ENCODE data around the gene ACBD6.

ACBD6 gene

DNA sequence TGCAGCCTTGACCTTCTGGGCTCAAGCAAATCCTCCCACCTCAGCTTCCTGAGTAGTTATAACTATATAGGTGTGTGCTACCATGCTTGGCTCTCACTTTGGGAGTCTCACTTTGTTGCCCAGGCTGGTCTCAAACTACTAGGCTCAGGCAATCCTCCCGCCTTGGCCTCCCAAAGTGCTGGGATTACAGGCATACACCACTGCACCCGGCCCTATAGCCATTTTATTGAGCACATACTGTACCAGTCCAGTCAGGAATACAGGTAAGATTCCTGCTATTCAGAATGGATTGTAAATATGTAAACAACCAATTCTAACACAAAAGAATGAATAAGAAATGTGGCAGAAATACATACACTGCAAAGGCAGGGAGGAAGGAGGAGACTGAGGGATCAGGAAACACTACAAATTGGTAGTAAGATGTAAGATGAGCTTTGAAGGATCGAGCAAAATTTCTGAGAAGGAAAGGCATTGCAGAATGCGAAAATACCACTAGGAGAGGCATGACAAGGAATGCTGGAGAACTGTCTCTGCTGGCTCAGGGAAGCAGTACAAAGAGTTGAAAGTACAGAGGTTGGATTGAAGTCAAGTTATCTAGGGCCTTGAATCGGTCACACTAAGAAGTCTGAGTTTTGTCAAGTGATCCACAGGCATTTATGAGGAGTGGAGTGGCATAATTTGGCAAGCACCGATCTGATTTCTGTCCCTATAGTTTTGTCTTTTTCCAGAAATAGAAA, 211.9 kb downstream of the ACBD6 start:
- Histone ChIP-seq H3K36me3 (ENCODE audit: low read depth) (peaks cover 28% of the 10 kb centered on the region), H3K9me3 (ENCODE audit: severe bottlenecking) (no peaks in the 10 kb centered on the region), H3K27me3 (ENCODE audit: insufficient read depth, poor library complexity, severe bottlenecking) (no peaks in the 10 kb centered on the region), H3K4me1 (ENCODE audit: insufficient read depth, poor library complexity, severe bottlenecking) (no peaks in the 10 kb centered on the region), H3K27ac (ENCODE audit: poor library complexity, severe bottlenecking) (no peak overlapping the region), H3K4me3 (ENCODE audit: severe bottlenecking) (no peak overlapping the region)
- ATAC-seq (ENCODE audit: low read depth) (no peak), DNase-seq (ENCODE audit: low spot score) (no peak)
- TF ChIP-seq, protein P1, sequence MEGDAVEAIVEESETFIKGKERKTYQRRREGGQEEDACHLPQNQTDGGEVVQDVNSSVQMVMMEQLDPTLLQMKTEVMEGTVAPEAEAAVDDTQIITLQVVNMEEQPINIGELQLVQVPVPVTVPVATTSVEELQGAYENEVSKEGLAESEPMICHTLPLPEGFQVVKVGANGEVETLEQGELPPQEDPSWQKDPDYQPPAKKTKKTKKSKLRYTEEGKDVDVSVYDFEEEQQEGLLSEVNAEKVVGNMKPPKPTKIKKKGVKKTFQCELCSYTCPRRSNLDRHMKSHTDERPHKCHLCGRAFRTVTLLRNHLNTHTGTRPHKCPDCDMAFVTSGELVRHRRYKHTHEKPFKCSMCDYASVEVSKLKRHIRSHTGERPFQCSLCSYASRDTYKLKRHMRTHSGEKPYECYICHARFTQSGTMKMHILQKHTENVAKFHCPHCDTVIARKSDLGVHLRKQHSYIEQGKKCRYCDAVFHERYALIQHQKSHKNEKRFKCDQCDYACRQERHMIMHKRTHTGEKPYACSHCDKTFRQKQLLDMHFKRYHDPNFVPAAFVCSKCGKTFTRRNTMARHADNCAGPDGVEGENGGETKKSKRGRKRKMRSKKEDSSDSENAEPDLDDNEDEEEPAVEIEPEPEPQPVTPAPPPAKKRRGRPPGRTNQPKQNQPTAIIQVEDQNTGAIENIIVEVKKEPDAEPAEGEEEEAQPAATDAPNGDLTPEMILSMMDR (IDR thresholded peaks at IDR 0.05; ENCODE audit: poor library complexity, severe bottlenecking): no peak

DNA sequence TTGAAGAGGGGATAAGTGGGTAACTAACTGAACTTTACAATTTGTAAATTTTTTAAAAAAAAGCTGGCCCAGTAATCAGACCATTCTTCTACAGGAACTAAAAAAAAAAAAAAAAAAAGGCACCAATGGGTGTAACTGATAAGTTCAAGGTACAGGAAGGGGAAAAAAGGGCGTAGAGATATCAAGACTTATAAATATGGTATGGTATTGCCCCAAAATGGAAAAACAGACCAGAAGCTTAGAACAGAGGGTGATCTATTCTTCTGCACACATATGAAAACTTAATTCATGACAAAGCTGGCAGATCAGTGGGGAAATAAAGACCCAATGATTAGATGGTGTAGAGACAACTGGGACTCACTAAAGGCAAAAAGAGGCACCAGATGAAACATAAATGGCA, 213.4 kb downstream of the ACBD6 start:
- no peak overlapping the region for H3K4me3 ChIP-seq (ENCODE audit: severe bottlenecking)
- DNase-seq (ENCODE audit: low spot score): no peak
- no peaks in the 10 kb centered on the region for H3K9me3 ChIP-seq (ENCODE audit: severe bottlenecking)
- H3K36me3 ChIP-seq (ENCODE audit: low read depth): peaks cover 31% of the 10 kb centered on the region
- TF ChIP-seq, protein P1 (IDR thresholded peaks at IDR 0.05; ENCODE audit: poor library complexity, severe bottlenecking): no peak
- no peaks in the 10 kb centered on the region for H3K4me1 ChIP-seq (ENCODE audit: insufficient read depth, poor library complexity, severe bottlenecking)
- no peaks in the 10 kb centered on the region for H3K27me3 ChIP-seq (ENCODE audit: insufficient read depth, poor library complexity, severe bottlenecking)
- ATAC-seq (ENCODE audit: low read depth): no peak
- H3K27ac ChIP-seq (ENCODE audit: poor library complexity, severe bottlenecking): no peak overlapping the region

DNA sequence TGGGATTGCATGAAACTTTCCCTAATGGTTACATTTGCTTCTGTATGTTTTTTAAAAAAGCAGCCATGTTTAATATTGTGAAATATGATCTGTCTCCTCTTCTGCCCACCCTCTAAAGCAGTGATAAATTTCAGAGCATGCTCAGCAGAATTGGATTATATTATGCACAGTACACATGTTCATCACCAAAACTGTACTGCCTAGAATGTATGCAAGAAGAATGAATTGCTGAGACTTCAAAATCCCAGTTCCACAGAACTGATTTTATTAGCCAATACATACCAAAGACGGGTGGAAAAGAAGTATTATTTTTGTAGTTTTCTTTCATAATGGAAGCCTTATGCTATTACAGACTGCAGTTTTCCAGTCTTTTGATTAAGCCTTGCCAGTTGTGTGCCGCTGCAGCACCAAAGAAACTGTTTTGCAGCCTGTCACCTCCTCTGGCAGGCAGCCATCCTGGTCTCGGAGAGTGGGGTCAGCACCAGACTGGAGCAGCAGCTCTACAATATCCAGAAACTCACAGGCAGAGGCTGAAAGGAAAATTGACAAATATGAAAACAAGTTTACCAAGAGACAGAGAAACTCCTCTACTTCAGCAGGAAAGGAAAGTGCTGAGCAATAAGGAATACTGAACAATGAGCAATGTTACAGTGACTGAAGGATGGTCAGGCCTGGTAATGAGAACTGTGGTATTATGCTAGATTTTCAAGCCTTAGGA, 214.2 kb downstream of the ACBD6 start:
- Histone ChIP-seq H3K4me3 (ENCODE audit: severe bottlenecking) (no peak overlapping the region), H3K4me1 (ENCODE audit: insufficient read depth, poor library complexity, severe bottlenecking) (no peaks in the 10 kb centered on the region), H3K27me3 (ENCODE audit: insufficient read depth, poor library complexity, severe bottlenecking) (no peaks in the 10 kb centered on the region), H3K36me3 (ENCODE audit: low read depth) (peaks cover 34% of the 10 kb centered on the region), H3K9me3 (ENCODE audit: severe bottlenecking) (no peaks in the 10 kb centered on the region), H3K27ac (ENCODE audit: poor library complexity, severe bottlenecking) (no peak overlapping the region)
- ATAC-seq (ENCODE audit: low read depth) (no peak), DNase-seq (ENCODE audit: low spot score) (no peak)
- TF ChIP-seq, protein P1 (IDR thresholded peaks at IDR 0.05; ENCODE audit: poor library complexity, severe bottlenecking): no peak

DNA sequence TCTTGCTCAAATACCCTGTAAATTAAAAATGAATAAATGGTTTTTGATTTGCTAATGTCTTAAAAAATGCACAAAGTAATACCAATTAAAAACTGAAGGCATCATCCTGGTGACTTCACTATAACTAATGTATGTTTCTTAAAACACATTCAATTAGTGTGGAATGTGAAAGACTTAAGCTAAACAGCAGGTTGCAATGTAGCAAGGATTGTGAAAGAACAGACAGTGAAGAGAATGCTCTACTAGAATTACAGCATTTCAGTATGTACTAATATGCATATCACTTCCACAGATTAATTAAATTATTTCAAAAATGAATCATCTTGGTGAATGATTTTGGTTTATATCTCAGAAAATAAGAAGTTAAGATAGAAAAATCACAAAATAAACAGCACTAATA, 216.0 kb downstream of the ACBD6 start:
- no peak for ATAC-seq (ENCODE audit: low read depth)
- H3K4me3 ChIP-seq (ENCODE audit: severe bottlenecking): no peak overlapping the region
- H3K27ac ChIP-seq (ENCODE audit: poor library complexity, severe bottlenecking): no peak overlapping the region
- TF ChIP-seq, protein P1 (IDR thresholded peaks at IDR 0.05; ENCODE audit: poor library complexity, severe bottlenecking): no peak
- H3K9me3 ChIP-seq (ENCODE audit: severe bottlenecking): no peaks in the 10 kb centered on the region
- H3K27me3 ChIP-seq (ENCODE audit: insufficient read depth, poor library complexity, severe bottlenecking): no peaks in the 10 kb centered on the region
- no peak for DNase-seq (ENCODE audit: low spot score)
- no peaks in the 10 kb centered on the region for H3K4me1 ChIP-seq (ENCODE audit: insufficient read depth, poor library complexity, severe bottlenecking)
- peaks cover 34% of the 10 kb centered on the region for H3K36me3 ChIP-seq (ENCODE audit: low read depth)

DNA sequence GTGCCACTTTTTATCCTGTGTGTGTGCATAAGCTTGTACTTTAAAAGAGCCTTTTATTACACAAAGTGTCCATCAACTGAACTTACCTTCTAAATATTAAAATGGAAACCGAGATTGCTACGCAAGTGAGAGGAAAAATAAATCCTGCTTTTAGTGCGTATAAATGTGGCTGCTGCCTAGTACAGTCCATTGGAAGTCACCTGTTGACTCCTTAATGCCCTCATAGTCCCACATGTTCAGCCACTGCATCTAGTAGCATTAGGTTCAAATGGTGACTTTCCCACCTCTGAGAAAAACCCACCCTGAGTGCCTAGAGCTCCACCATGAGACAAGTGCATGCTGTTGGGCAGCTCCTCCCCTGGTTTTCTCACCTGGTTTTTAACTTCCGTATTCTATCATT, 219.3 kb downstream of the ACBD6 start:
- H3K4me1 ChIP-seq (ENCODE audit: insufficient read depth, poor library complexity, severe bottlenecking): no peaks in the 10 kb centered on the region
- H3K36me3 ChIP-seq (ENCODE audit: low read depth): peaks cover 28% of the 10 kb centered on the region
- DNase-seq (ENCODE audit: low spot score) (no peak), ATAC-seq (ENCODE audit: low read depth) (no peak)
- H3K9me3 ChIP-seq (ENCODE audit: severe bottlenecking): no peaks in the 10 kb centered on the region
- TF ChIP-seq, protein P1 (IDR thresholded peaks at IDR 0.05; ENCODE audit: poor library complexity, severe bottlenecking): no peak
- no peak overlapping the region for H3K4me3 ChIP-seq (ENCODE audit: severe bottlenecking)
- no peaks in the 10 kb centered on the region for H3K27me3 ChIP-seq (ENCODE audit: insufficient read depth, poor library complexity, severe bottlenecking)
- H3K27ac ChIP-seq (ENCODE audit: poor library complexity, severe bottlenecking): no peak overlapping the region

Data from RWPE2 (cell line).